Subcutaneous abdominal adipose tissue (tissue), 5 donors: ENCODE data around the gene CAPN15.

Experiments
- H3K27ac ChIP-seq: one replicate; pipeline ENCODE4 v1.7.0; 2013; ENCODE audit warnings: low read depth, mild to moderate bottlenecking, inconsistent platforms, low read length, moderate library complexity
- H3K27me3 ChIP-seq, 5 donors: one replicate each; pipeline ENCODE4 v1.7.0; 2013; ENCODE audit warnings: low read length in 5 of 5, inconsistent platforms in 1 of 5; ENCODE audit not compliant: control insufficient read depth in 5 of 5, insufficient read depth in 4 of 5
- H3K36me3 ChIP-seq, 5 donors: one replicate each; pipeline ENCODE4 v1.7.0; 2013; ENCODE audit warnings: low read length in 5 of 5; ENCODE audit not compliant: control insufficient read depth in 5 of 5, insufficient read depth in 5 of 5
- H3K4me1 ChIP-seq, 5 donors: one replicate each; pipeline ENCODE4 v1.7.0; 2013; ENCODE audit warnings: low read length in 5 of 5, mild to moderate bottlenecking in 3 of 5, moderate library complexity in 1 of 5; ENCODE audit not compliant: control insufficient read depth in 5 of 5, insufficient read depth in 5 of 5
- H3K4me3 ChIP-seq, 5 donors: one replicate each; pipeline ENCODE4 v1.7.0; 2013; ENCODE audit warnings: low read length in 5 of 5, low read depth in 1 of 5
- H3K9ac ChIP-seq, 5 donors: one replicate each; pipeline ENCODE4 v1.7.0; 2013; ENCODE audit warnings: low read length in 5 of 5, mild to moderate bottlenecking in 4 of 5, moderate library complexity in 3 of 5
- H3K9me3 ChIP-seq, 5 donors: one replicate each; pipeline ENCODE4 v1.7.0; 2013; ENCODE audit warnings: low read length in 5 of 5; ENCODE audit not compliant: control insufficient read depth in 5 of 5
- donor health status: healthy.
- donor health status: healthy.
- donor health status: healthy.
- donor health status: healthy.
- donor health status: healthy.

CAPN15 gene

DNA sequence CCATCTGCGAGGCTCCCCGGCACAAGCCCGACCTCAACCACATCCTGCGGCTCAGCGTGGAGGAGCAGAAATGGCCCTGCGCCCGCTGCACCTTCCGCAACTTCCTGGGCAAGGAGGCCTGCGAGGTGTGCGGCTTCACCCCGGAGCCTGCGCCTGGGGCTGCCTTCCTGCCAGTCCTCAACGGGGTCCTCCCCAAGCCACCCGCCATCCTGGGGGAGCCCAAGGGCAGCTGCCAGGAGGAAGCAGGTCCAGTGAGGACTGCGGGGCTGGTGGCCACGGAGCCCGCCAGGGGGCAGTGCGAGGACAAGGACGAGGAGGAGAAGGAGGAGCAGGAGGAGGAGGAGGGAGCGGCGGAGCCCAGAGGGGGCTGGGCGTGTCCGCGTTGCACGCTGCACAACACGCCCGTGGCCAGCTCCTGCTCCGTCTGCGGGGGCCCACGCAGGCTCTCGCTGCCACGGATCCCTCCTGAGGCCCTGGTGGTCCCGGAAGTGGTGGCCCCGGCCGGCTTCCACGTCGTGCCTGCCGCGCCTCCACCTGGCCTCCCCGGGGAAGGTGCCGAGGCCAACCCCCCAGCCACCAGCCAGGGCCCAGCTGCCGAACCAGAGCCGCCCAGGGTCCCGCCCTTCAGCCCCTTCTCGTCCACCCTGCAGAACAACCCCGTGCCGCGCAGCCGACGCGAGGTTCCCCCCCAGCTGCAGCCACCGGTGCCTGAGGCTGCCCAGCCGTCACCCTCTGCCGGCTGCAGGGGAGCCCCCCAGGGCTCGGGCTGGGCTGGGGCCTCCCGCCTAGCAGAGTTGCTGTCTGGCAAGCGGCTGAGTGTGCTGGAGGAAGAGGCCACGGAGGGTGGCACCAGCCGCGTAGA lies 19.6 kb downstream of the CAPN15 start:
- Histone ChIP-seq H3K9ac (no peak overlapping the region), H3K4me1 (peaks cover 0 to 18% (median 5%) of the 10 kb centered on the region in 5 donors), H3K36me3 (peaks cover 0 to 48% (median 26%) of the 10 kb centered on the region in 5 donors), H3K9me3 (no peaks in the 10 kb centered on the region), H3K27me3 (no peaks in the 10 kb centered on the region), H3K27ac (no peak overlapping the region), H3K4me3 (peak overlapping the region in 2 of 5 donors; percentile 48 to 52)

- Histone ChIP-seq H3K9ac (no peak overlapping the region), H3K36me3 (peaks cover 0 to 54% (median 34%) of the 10 kb centered on the region in 5 donors), H3K9me3 (no peaks in the 10 kb centered on the region), H3K27ac (no peak overlapping the region), H3K4me1 (peaks cover 0 to 12% (median 5%) of the 10 kb centered on the region in 5 donors), H3K4me3 (no peak overlapping the region), H3K27me3 (no peaks in the 10 kb centered on the region)
These were observed 21.1 kb downstream of the CAPN15 start for GRCh38 chr16:548586-548985.

DNA sequence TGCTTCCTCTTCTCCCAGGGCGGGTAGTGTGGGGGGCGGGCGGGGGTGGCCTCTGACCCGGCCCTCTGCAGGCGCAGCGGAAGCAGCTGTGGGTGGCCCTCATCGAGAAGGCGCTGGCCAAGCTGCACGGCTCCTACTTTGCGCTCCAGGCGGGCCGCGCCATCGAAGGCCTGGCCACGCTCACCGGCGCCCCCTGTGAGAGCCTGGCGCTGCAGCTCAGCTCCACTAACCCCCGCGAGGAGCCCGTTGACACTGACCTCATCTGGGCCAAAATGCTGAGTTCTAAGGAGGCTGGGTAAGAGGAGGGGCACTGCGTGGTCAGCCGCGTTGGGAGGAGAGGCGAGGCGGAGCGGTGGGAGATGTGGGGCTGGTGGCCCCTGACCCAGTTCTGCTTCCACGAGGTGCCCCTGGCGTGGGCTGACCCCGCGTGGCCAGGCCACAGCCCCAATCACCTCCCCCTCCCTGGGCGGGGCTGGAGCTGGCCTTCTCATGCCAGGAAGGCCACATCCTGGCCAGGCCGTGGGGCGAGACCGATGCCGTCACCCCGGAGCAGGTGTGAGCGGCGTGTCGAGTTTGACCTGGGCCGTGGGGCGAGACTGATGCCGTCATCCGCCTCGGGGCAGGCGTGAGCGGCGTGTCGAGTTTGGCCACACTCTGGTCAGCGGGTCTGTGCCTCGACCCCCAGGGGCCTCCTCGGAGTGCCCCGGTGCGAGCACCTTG lies 22.2 kb downstream of the CAPN15 start:
- peaks cover 0 to 54% (median 34%) of the 10 kb centered on the region in 5 donors for H3K36me3 ChIP-seq
- no peaks in the 10 kb centered on the region for H3K27me3 ChIP-seq
- H3K4me1 ChIP-seq = peaks cover 0 to 13% (median 5%) of the 10 kb centered on the region in 5 donors
- H3K9ac ChIP-seq = no peak overlapping the region
- H3K27ac ChIP-seq = no peak overlapping the region
- no peak overlapping the region for H3K4me3 ChIP-seq
- H3K9me3 ChIP-seq = no peaks in the 10 kb centered on the region

DNA sequence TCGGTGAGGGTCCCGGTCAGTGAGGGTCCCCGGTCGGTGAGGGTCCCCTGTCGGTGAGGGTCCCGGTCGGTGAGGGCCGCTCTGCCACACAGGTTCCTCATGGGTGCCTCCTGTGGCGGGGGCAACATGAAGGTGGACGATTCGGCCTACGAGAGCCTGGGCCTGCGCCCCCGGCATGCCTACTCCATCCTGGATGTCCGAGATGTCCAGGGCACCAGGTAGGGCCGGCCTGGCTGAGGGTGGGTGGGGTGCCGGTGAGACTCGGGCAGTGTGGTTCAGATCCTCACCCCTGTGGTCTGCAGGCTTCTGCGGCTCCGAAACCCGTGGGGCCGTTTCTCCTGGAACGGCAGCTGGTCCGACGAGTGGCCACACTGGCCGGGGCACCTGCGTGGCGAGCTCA lies 23.7 kb downstream of the CAPN15 start:
- no peak overlapping the region for H3K4me3 ChIP-seq
- H3K27me3 ChIP-seq = no peaks in the 10 kb centered on the region
- peaks cover 0 to 49% (median 34%) of the 10 kb centered on the region in 5 donors for H3K36me3 ChIP-seq
- H3K4me1 ChIP-seq = peaks cover 0 to 15% (median 5%) of the 10 kb centered on the region in 5 donors
- no peak overlapping the region for H3K9ac ChIP-seq
- H3K27ac ChIP-seq = no peak overlapping the region
- H3K9me3 ChIP-seq = no peaks in the 10 kb centered on the region

GRCh38 chr16:552171-552570 lies 24.7 kb downstream of the CAPN15 start:
- no peaks in the 10 kb centered on the region for H3K9me3 ChIP-seq

DNA sequence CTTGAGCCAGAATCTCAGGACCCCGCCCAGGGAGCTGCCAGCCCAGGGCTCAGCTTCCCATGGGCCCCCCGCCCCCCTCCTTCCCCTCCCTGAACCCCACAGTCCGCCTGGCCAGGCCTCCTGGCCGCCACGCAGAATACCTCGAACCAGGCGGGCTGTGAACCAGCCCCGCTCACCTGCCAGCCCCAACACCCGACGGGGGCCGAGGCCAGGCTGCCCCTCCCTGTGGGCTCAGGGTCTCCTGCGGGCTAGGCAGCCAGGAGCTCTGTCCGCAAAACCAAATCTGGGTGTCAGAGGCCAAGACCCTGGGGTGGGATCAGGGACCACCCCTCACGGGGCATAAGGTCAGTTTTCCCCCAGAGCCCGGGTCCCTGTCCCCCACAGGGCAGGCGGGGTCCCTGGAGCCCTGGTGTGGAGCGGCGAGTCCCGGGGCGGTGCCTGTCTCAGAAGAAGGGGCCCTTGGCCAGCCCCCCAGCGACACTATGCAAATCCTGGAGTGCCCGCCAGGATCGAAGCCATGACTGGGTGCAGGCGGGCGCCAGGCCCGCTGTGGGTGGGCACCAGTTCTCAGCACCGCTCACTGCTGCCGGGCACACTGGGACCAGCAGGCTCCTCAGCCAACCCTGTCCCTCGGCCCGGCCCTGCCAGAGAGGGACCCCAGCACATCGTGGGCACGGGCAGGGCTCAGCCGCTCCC lies 26.2 kb downstream of the CAPN15 start:
- peaks cover 0 to 5% (median 0%) of the 10 kb centered on the region in 5 donors for H3K4me1 ChIP-seq
- peaks cover 3 to 14% (median 7%) of the 10 kb centered on the region in 5 donors for H3K27me3 ChIP-seq
- peaks cover 0 to 31% (median 26%) of the 10 kb centered on the region in 5 donors for H3K36me3 ChIP-seq
- no peaks in the 10 kb centered on the region for H3K9me3 ChIP-seq
- H3K4me3 ChIP-seq = no peak overlapping the region
- H3K27ac ChIP-seq = no peak overlapping the region
- H3K9ac ChIP-seq = no peak overlapping the region

More at GRCh38 chr16:552171-552570, 24.7 kb downstream of the CAPN15 start:
- Histone ChIP-seq H3K36me3 (peaks cover 0 to 44% (median 34%) of the 10 kb centered on the region in 5 donors), H3K4me1 (peaks cover 0 to 10% (median 4%) of the 10 kb centered on the region in 5 donors), H3K9ac (no peak overlapping the region), H3K27me3 (peaks cover 0 to 3% (median 0%) of the 10 kb centered on the region in 5 donors), H3K27ac (no peak overlapping the region), H3K4me3 (no peak overlapping the region)

GRCh38 chr16:554297-554621 lies 26.7 kb downstream of the CAPN15 start:
- Histone ChIP-seq H3K27me3 (peaks cover 8 to 19% (median 11%) of the 10 kb centered on the region in 5 donors), H3K36me3 (peaks cover 0 to 27% (median 22%) of the 10 kb centered on the region in 5 donors), H3K4me3 (no peak overlapping the region), H3K9ac (no peak overlapping the region), H3K27ac (no peak overlapping the region), H3K4me1 (peaks cover 0 to 8% (median 0%) of the 10 kb centered on the region in 5 donors), H3K9me3 (no peaks in the 10 kb centered on the region)

DNA sequence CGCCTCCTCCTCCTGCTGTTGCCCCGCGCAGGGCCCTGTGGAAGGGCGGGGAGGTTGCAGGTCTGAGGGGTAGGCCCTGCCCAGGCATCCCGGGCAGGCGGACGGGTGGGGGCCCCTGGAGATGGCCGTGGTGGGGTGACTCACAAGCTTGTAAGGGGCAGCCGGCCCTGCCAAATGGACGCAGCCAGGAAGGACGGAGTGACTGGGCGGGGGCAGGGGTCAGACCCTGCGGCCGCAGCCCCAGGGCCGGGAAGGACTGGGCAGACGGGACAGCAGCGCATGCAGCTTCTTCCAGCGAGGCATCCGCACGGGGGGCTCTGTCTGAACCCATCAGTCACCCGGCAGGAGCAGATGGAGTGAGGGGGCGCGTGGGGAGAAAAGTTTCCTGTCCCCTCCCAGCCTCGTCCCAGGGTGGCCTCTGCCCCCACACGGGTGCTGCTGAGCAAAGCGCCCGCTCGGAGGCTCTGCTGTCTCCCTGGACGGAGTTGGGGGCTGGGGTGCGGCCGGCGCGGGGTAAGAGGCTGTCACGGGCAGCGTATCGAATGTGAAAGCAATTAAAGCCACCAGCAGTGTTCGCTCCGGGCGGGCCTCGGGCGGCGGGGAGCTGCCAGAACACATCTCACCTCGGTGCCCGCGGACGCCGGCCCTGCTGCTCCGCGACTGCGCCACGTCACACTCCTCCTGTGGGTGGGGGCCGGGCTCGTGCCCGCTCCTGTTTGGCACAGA lies 27.3 kb downstream of the CAPN15 start:
- H3K9ac ChIP-seq = no peak overlapping the region
- H3K4me1 ChIP-seq = peaks cover 0 to 13% (median 3%) of the 10 kb centered on the region in 5 donors
- no peaks in the 10 kb centered on the region for H3K9me3 ChIP-seq
- peaks cover 0 to 23% (median 19%) of the 10 kb centered on the region in 5 donors for H3K36me3 ChIP-seq
- peaks cover 13 to 24% (median 17%) of the 10 kb centered on the region in 5 donors for H3K27me3 ChIP-seq
- H3K4me3 ChIP-seq = peak overlapping the region in 2 of 5 donors; percentile 4 to 40
- no peak overlapping the region for H3K27ac ChIP-seq
